ENCODE results near the gene ATF6B. TPM values are rescaled to one million over a fixed set of nuclear protein-coding genes. Genes with fewer than 3 reads are reported as not detected.

Gene ATF6B
- polyA plus RNA-seq, 1 experiment: 69.2 TPM

DNA sequence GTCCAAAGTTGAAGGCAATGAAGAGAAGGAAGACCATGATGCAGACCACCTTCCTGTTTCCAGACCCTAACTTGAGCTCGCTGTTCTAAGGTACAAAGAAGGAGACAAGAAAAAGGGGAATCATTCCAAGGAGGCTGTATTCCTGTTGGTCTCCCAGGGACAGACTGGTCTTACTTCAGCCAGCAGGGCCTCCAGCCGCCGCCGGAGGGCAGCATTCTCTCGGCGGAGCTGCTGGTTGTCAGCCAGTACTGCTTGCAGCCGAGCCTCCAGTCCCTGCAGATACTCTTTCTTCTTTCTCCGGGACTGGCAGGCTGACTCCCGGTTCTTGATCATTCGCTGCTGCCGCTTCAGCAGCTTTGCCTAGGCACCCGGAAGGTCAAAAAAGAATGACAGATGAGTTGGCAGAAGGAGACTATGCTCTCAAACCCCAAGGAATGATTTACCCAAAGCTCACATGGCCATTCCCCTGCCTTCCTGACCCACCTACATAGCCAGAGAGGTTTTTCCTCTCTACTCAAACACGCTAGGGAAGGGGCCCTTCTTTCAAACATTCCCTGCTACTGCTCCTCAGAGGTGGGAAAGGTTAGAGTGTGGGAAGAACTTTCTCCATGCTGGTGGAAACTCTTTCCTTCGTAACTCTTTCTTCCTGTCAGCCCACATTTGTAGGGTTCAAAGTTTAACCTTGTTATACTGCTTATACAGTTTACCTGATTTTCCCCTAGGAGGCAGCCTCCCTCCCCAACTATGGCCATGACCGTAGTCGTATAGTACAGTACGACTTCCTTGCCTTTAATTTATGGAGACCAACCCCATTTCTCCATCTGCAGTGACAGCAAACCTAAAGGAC, 9.0 kb downstream of the ATF6B start:
- CTCF ChIA-PET: interaction anchor here (0.6 to 5.2 kb wide), 30 partner anchors 8 to 251 kb away, joined by 3 to 51 read pairs (median 5); partner anchors contain the start of genes AGPAT1, ATF6B, EGFL8 and FKBPL

GRCh38 chr6:32117461-32117860, 10.6 kb downstream of the ATF6B start:
- POLR2A ChIA-PET: no interaction called here

More for the DNA sequence above, 9.0 kb downstream of the ATF6B start:
- TF ChIP-seq, protein P1, sequence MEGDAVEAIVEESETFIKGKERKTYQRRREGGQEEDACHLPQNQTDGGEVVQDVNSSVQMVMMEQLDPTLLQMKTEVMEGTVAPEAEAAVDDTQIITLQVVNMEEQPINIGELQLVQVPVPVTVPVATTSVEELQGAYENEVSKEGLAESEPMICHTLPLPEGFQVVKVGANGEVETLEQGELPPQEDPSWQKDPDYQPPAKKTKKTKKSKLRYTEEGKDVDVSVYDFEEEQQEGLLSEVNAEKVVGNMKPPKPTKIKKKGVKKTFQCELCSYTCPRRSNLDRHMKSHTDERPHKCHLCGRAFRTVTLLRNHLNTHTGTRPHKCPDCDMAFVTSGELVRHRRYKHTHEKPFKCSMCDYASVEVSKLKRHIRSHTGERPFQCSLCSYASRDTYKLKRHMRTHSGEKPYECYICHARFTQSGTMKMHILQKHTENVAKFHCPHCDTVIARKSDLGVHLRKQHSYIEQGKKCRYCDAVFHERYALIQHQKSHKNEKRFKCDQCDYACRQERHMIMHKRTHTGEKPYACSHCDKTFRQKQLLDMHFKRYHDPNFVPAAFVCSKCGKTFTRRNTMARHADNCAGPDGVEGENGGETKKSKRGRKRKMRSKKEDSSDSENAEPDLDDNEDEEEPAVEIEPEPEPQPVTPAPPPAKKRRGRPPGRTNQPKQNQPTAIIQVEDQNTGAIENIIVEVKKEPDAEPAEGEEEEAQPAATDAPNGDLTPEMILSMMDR (IDR thresholded peaks at IDR 0.05; ENCODE audit: insufficient read depth, low read depth, low read length): peak; percentile 96
- H3K36me3 ChIP-seq (ENCODE audit: control insufficient read depth, insufficient read depth, low read length): peaks cover 27% of the 10 kb centered on the region
- H3K27me3 ChIP-seq (ENCODE audit: control insufficient read depth, insufficient read depth, low read length): no peaks in the 10 kb centered on the region
- POLR2A ChIA-PET: no interaction called here
- no peak overlapping the region for H3K4me3 ChIP-seq (ENCODE audit: low read depth, low read length)
- no peak for DNase-seq (ENCODE audit: low read depth)

GRCh38 chr6:32116674-32117073, 11.4 kb downstream of the ATF6B start:
- ChIA-PET POLR2A (no interaction called here), CTCF (interaction anchor here (0.8 to 5.2 kb wide), 9 partner anchors 8 to 79 kb away, joined by 3 to 51 read pairs (median 7); partner anchors contain the start of genes AGPAT1, ATF6B, FKBPL and PRRT1)
- Histone ChIP-seq H3K4me3 (ENCODE audit: low read depth, low read length) (no peak overlapping the region), H3K36me3 (ENCODE audit: control insufficient read depth, insufficient read depth, low read length) (peaks cover 22% of the 10 kb centered on the region), H3K27me3 (ENCODE audit: control insufficient read depth, insufficient read depth, low read length) (no peaks in the 10 kb centered on the region)
- no peak for DNase-seq (ENCODE audit: low read depth)
- TF ChIP-seq, protein P1 (IDR thresholded peaks at IDR 0.05; ENCODE audit: insufficient read depth, low read depth, low read length): peak; percentile 52

More at GRCh38 chr6:32117461-32117860, 10.6 kb downstream of the ATF6B start:
- CTCF ChIA-PET: interaction anchor here (0.6 to 5.2 kb wide), 17 partner anchors 9 to 751 kb away, joined by 3 to 51 read pairs (median 4); partner anchors contain the start of genes AGPAT1, ATF6B, FKBPL and PBX2
- TF ChIP-seq, protein P1 (IDR thresholded peaks at IDR 0.05; ENCODE audit: insufficient read depth, low read depth, low read length): no peak
- H3K36me3 ChIP-seq (ENCODE audit: control insufficient read depth, insufficient read depth, low read length): peaks cover 27% of the 10 kb centered on the region
- no peak for DNase-seq (ENCODE audit: low read depth)
- no peak overlapping the region for H3K4me3 ChIP-seq (ENCODE audit: low read depth, low read length)
- no peaks in the 10 kb centered on the region for H3K27me3 ChIP-seq (ENCODE audit: control insufficient read depth, insufficient read depth, low read length)

- no peaks in the 10 kb centered on the region for H3K27me3 ChIP-seq (ENCODE audit: control insufficient read depth, insufficient read depth, low read length)
- TF ChIP-seq, protein P1 (IDR thresholded peaks at IDR 0.05; ENCODE audit: insufficient read depth, low read depth, low read length): no peak
- POLR2A ChIA-PET: no interaction called here
- CTCF ChIA-PET: interaction anchor here (1.2 to 5.2 kb wide), 6 partner anchors 13 to 80 kb away, joined by 3 to 51 read pairs (median 12); partner anchors contain the start of genes ATF6B and FKBPL
- H3K36me3 ChIP-seq (ENCODE audit: control insufficient read depth, insufficient read depth, low read length): peaks cover 16% of the 10 kb centered on the region
- H3K4me3 ChIP-seq (ENCODE audit: low read depth, low read length): no peak overlapping the region
- no peak for DNase-seq (ENCODE audit: low read depth)
Measured at GRCh38 chr6:32115623-32116022, 12.4 kb downstream of the ATF6B start.

DNA sequence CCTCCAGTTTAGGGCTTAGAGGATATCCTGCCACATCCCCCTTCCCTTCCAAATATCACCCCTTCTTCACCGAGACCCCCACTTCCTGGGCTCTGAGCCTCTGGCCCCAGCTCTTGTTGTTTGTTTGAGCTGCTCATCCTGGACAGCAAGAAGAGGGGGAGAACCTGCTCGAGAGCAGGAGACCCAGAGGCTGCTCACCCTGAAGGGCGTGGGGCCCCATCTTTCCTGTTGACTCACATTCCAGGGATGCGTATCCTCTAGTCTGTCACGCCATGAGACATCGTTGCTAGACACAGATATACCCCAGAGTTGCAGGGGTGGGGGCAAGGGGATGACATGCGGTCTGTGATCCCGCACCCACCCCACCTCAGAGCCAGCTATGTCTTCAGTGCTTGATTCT, 13.2 kb downstream of the ATF6B start:
- POLR2A ChIA-PET: no interaction called here
- CTCF ChIA-PET: interaction anchor here (1.0 to 2.4 kb wide), 11 partner anchors 10 to 78 kb away, joined by 3 to 17 read pairs (median 5); no protein-coding TSS in a partner anchor

More for the DNA sequence above, 13.2 kb downstream of the ATF6B start:
- DNase-seq (ENCODE audit: low read depth): peak; percentile 80
- TF ChIP-seq, protein P1 (IDR thresholded peaks at IDR 0.05; ENCODE audit: insufficient read depth, low read depth, low read length): no peak
- Histone ChIP-seq H3K27me3 (ENCODE audit: control insufficient read depth, insufficient read depth, low read length) (no peaks in the 10 kb centered on the region; the same call in 1 of the 2 replicates), H3K36me3 (ENCODE audit: control insufficient read depth, insufficient read depth, low read length) (peaks cover 14% of the 10 kb centered on the region), H3K4me3 (ENCODE audit: low read depth, low read length) (no peak overlapping the region)
